H9 (cell line): ENCODE data around the gene ETFRF1. TPM values are rescaled to one million over a fixed set of nuclear protein-coding genes. Genes with fewer than 3 reads are reported as not detected.

Source experiments
- DNase-seq: peaks from one replicate; pipeline ENCODE4 v3.0.0-alpha.2; 2017
- H2AFZ ChIP-seq: one replicate; pipeline ENCODE4 v1.6.1; 2013; ENCODE audit warnings: mild to moderate bottlenecking, low read length, control low read depth, moderate library complexity
- H2AK5ac ChIP-seq: 2 replicates; pipeline ENCODE4 v1.6.1; 2013; ENCODE audit warnings: low read length, control low read depth, mixed read lengths; ENCODE audit not compliant: insufficient read length
- H2BK120ac ChIP-seq: one replicate; pipeline ENCODE4 v1.6.1; 2013; ENCODE audit warnings: low read depth, mild to moderate bottlenecking, low read length, control low read depth, inconsistent platforms; ENCODE audit not compliant: poor library complexity, severe bottlenecking
- H2BK12ac ChIP-seq: 2 replicates; pipeline ENCODE4 v1.6.1; 2013; ENCODE audit warnings: low read length, control low read depth, mixed read lengths, low read depth; ENCODE audit not compliant: insufficient read length
- H2BK15ac ChIP-seq: 2 replicates; pipeline ENCODE4 v1.6.1; 2013; ENCODE audit warnings: low read depth, low read length, control low read depth
- H2BK20ac ChIP-seq: one replicate; pipeline ENCODE4 v1.6.1; 2013; ENCODE audit warnings: low read depth, mild to moderate bottlenecking, low read length, control low read depth, inconsistent platforms; ENCODE audit not compliant: poor library complexity, severe bottlenecking
- H2BK5ac ChIP-seq: 2 replicates; pipeline ENCODE4 v1.6.1; 2013; ENCODE audit warnings: low read length, control low read depth, mixed read lengths; ENCODE audit not compliant: insufficient read length
- H3K14ac ChIP-seq: 2 replicates; pipeline ENCODE4 v1.6.1; 2013; ENCODE audit warnings: low read length, control low read depth; ENCODE audit not compliant: insufficient read depth
- H3K18ac ChIP-seq: 2 replicates; pipeline ENCODE4 v1.6.1; 2013; ENCODE audit warnings: low read depth, mild to moderate bottlenecking, mixed read lengths, low read length, control low read depth; ENCODE audit not compliant: insufficient read length
- H3K23ac ChIP-seq: 2 replicates; pipeline ENCODE4 v1.6.1; 2013; ENCODE audit warnings: low read length, control low read depth, mixed read lengths, low read depth; ENCODE audit not compliant: insufficient read length
- H3K23me2 ChIP-seq: 2 replicates; pipeline ENCODE4 v1.6.1; 2013; ENCODE audit warnings: low read depth, mild to moderate bottlenecking, mixed read lengths, low read length, control low read depth; ENCODE audit not compliant: insufficient read length, poor library complexity, severe bottlenecking
- H3K27ac ChIP-seq: 2 replicates; pipeline ENCODE4 v1.5.1; 2013; ENCODE audit warnings: low read length, control low read depth, mixed read lengths, low read depth; ENCODE audit not compliant: insufficient read length
- H3K27me3 ChIP-seq: 2 replicates; pipeline ENCODE4 v1.6.1; 2013; ENCODE audit warnings: low read length, control low read depth, inconsistent platforms; ENCODE audit not compliant: insufficient read depth
- H3K4ac ChIP-seq: 2 replicates; pipeline ENCODE4 v1.6.1; 2013; ENCODE audit warnings: low read depth, mild to moderate bottlenecking, control low read depth, inconsistent platforms, low read length, moderate library complexity
- H3K4me1 ChIP-seq: 2 replicates; pipeline ENCODE4 v1.6.1; 2013; ENCODE audit warnings: low read length, control low read depth, inconsistent platforms; ENCODE audit not compliant: insufficient read depth
- H3K4me2 ChIP-seq: 2 replicates; pipeline ENCODE4 v1.6.1; 2013; ENCODE audit warnings: low read length, control low read depth, mixed read lengths; ENCODE audit not compliant: insufficient read length, insufficient read depth
- H3K56ac ChIP-seq: 2 replicates; pipeline ENCODE4 v1.6.1; 2013; ENCODE audit warnings: low read depth, mild to moderate bottlenecking, mixed read lengths, low read length, control low read depth; ENCODE audit not compliant: insufficient read length
- H3K79me1 ChIP-seq: 2 replicates; pipeline ENCODE4 v1.6.1; 2013; ENCODE audit warnings: low read depth, mild to moderate bottlenecking, moderate library complexity, low read length, control low read depth, inconsistent platforms; ENCODE audit not compliant: insufficient read depth, poor library complexity, severe bottlenecking
- H3K79me2 ChIP-seq: 2 replicates; pipeline ENCODE4 v1.6.1; 2013; ENCODE audit warnings: low read length, control low read depth, inconsistent platforms; ENCODE audit not compliant: insufficient read depth
- H3K9ac ChIP-seq: 2 replicates; pipeline ENCODE4 v1.6.1; 2013; ENCODE audit warnings: low read length, control low read depth, mixed read lengths; ENCODE audit not compliant: insufficient read length; ENCODE audit errors: extremely low read depth
- H3K9me3 ChIP-seq: one replicate; pipeline ENCODE4 v1.6.1; 2013; ENCODE audit warnings: low read depth, low read length, inconsistent platforms; ENCODE audit not compliant: control insufficient read depth
- H3T11ph ChIP-seq: one replicate; pipeline ENCODE4 v1.6.1; 2013; ENCODE audit warnings: mild to moderate bottlenecking, low read length, control low read depth, inconsistent platforms
- H4K20me1 ChIP-seq: one replicate; pipeline ENCODE4 v1.6.1; 2013; ENCODE audit not compliant: control insufficient read depth, insufficient read length, insufficient read depth
- H4K5ac ChIP-seq: 2 replicates; pipeline ENCODE4 v1.6.1; 2013; ENCODE audit warnings: low read depth, mild to moderate bottlenecking, mixed read lengths, low read length, control low read depth; ENCODE audit not compliant: insufficient read length
- H4K8ac ChIP-seq: replicated peaks from 2 replicates; pipeline ENCODE4 v1.6.1; 2013; ENCODE audit warnings: low read length, control low read depth, mixed read lengths, low read depth; ENCODE audit not compliant: insufficient read length
- H4K91ac ChIP-seq: 2 replicates; pipeline ENCODE4 v1.6.1; 2013; ENCODE audit warnings: low read depth, mild to moderate bottlenecking, moderate library complexity, mixed read lengths, low read length, control low read depth; ENCODE audit not compliant: insufficient read length
- H3K27ac Mint-ChIP-seq, 3 experiments: 2 replicates in 2 of 3; 3 replicates in 1 of 3; pipeline ENCODE4 v1.8.0; 2020 to 2021; ENCODE audit warnings: mixed read lengths in 3 of 3, mild to moderate bottlenecking in 1 of 3, moderate library complexity in 1 of 3
- H3K27me3 Mint-ChIP-seq: 2 replicates; pipeline ENCODE4 v1.8.0; 2021; ENCODE audit warnings: low read depth, mild to moderate bottlenecking, moderate library complexity, mixed read lengths
- H3K36me3 Mint-ChIP-seq, 3 experiments: 2 replicates in 2 of 3; 3 replicates in 1 of 3; pipeline ENCODE4 v1.8.0; 2020 to 2021; ENCODE audit warnings: low read depth in 3 of 3, mixed read lengths in 3 of 3; ENCODE audit not compliant: insufficient read depth in 1 of 3
- H3K4me1 Mint-ChIP-seq, 2 experiments: 2 replicates each; pipeline ENCODE4 v1.8.0; 2020; ENCODE audit warnings: mixed read lengths in 2 of 2
- H3K4me3 Mint-ChIP-seq, 2 experiments: 2 replicates in 1 of 2; 3 replicates in 1 of 2; pipeline ENCODE4 v1.8.0; 2020 to 2021; ENCODE audit warnings: mild to moderate bottlenecking in 2 of 2, mixed read lengths in 2 of 2, moderate library complexity in 1 of 2
- H3K9me3 Mint-ChIP-seq, 2 experiments: 2 replicates in 1 of 2; 3 replicates in 1 of 2; pipeline ENCODE4 v1.8.0; 2020; ENCODE audit warnings: mild to moderate bottlenecking in 2 of 2, mixed read lengths in 2 of 2, moderate library complexity in 1 of 2
- whole genome bisulfite sequencing: extraction: QIAGEN DNeasy Blood & Tissue Kit; methylation state at CpG from one replicate; pipeline ENCODE4 v1.1.7; 2013; ENCODE audit warnings: missing lambda C conversion rate, low lambda C conversion rate, mixed read lengths; ENCODE audit not compliant: insufficient read length; ENCODE audit errors: extremely low coverage; 5-methylcytosine and 5-hydroxymethylcytosine counted together
- total RNA-seq: library from RNA; stranded (reverse); gene quantifications from 2 replicates; pipeline ENCODE4 v1.2.1, GENCODE V29; 2021
- TF ChIP-seq, protein P1 (sequence below): fragments of 200-600 bp; sonication (generic); conservative IDR thresholded peaks from 3 replicates; pipeline ENCODE4 v1.8.0; 2021; ENCODE audit warnings: antibody characterized with exemption, mild to moderate bottlenecking

ETFRF1 gene
- total RNA-seq, 1 experiment from 2014 or later, result 7.6 TPM

DNA sequence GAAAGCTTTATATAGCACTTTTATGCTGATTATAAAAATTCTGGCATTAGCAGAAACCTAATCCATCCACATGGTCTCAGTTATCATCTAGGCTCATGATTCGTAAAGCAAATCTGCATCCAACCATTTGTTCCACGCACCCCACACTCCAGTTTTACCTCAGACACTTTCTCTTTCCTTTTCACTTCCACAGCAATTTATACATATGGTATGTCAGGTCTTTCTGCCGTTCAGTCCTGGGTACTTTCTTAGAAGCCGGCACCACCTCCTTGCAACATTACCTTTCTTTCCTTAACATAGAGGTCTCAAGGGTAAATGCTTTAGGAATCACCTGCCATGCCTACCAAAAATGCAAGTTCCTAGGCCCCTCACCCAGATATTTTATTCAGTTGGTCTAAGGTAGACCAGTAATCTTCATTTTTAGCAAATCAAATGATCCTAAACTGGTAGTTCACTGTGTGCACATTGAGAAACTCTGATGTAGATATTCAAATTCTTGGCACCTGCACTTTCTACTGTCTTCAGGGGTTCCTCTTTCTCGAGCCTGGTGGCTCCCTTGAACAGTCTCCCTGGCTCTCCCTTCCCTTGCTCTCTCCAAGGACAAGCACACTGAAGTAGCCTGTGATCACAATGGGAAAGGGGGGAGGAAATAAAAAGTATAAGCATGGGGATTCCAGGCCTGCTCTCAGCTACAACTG is 58.5 kb downstream of the ETFRF1 start:
- peaks cover 22% of the 10 kb centered on the region for H3K27me3 Mint-ChIP-seq

More for the DNA sequence above, 58.5 kb downstream of the ETFRF1 start:
- Histone ChIP-seq H3K23ac (no peak overlapping the region), H2BK5ac (no peak overlapping the region), H4K5ac (no peak overlapping the region), H3K9me3 (no peaks in the 10 kb centered on the region), H3K27ac (no peak overlapping the region), H3K4ac (no peak overlapping the region), H4K8ac (no peak overlapping the region), H3K79me2 (peaks cover 4% of the 10 kb centered on the region; the same call in 1 of the 2 replicates), H4K20me1 (no peaks in the 10 kb centered on the region), H2BK120ac (no peak overlapping the region), H3T11ph (no peak overlapping the region), H3K14ac (no peak overlapping the region), H2AFZ (no peak overlapping the region), H3K23me2 (peaks cover 4% of the 10 kb centered on the region), H3K56ac (no peak overlapping the region), H2BK20ac (no peak overlapping the region), H2AK5ac (no peak overlapping the region), H4K91ac (no peak overlapping the region), H3K4me2 (no peak overlapping the region), H3K27me3 (no peaks in the 10 kb centered on the region), H3K79me1 (no peaks in the 10 kb centered on the region), H3K18ac (no peak overlapping the region), H3K9ac (no peak overlapping the region), H2BK12ac (no peak overlapping the region), H2BK15ac (no peak overlapping the region), H3K4me1 (peaks cover 13% of the 10 kb centered on the region)
- DNase-seq, result no peak
- Mint-ChIP-seq H3K27ac (no peak overlapping the region), H3K36me3 (peaks cover 0 to under 1% (median under 1%) of the 10 kb centered on the region in 3 experiments; a peak in 1 of 7 replicates), H3K9me3 (no peaks in the 10 kb centered on the region), H3K4me1 (peaks cover 40 to 46% of the 10 kb centered on the region in 2 experiments), H3K4me3 (no peak overlapping the region; a peak in 1 of 5 replicates)
- WGBS, result no CpG with 5 or more reads among the region's 5 CpGs
- TF ChIP-seq, protein P1, sequence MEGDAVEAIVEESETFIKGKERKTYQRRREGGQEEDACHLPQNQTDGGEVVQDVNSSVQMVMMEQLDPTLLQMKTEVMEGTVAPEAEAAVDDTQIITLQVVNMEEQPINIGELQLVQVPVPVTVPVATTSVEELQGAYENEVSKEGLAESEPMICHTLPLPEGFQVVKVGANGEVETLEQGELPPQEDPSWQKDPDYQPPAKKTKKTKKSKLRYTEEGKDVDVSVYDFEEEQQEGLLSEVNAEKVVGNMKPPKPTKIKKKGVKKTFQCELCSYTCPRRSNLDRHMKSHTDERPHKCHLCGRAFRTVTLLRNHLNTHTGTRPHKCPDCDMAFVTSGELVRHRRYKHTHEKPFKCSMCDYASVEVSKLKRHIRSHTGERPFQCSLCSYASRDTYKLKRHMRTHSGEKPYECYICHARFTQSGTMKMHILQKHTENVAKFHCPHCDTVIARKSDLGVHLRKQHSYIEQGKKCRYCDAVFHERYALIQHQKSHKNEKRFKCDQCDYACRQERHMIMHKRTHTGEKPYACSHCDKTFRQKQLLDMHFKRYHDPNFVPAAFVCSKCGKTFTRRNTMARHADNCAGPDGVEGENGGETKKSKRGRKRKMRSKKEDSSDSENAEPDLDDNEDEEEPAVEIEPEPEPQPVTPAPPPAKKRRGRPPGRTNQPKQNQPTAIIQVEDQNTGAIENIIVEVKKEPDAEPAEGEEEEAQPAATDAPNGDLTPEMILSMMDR, result no peak
